Measurements from ENCODE around the gene AIG1.

Gene AIG1

DNA sequence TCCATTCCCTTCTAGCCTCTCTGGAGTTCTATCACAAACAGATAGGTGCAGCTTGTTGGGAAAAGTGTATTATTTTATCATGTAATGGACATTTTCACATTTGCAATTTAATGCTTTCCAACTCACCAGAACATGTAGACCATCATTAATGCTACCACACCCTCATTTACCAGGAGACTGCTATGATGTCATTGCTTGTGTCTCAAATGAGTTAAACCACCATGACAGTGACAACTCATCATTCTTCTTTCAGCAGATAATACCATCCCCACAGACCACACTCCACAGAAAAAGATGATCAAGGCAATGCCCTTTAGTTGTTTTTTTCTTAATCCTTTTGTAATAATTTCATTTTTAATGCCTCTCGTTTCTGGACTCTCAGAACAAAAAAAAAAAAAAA, 168.7 kb downstream of the AIG1 start:
- no peaks in the 10 kb centered on the region for H3K36me3 ChIP-seq (ENCODE audit: insufficient read depth, low read length)
- H4K20me1 ChIP-seq (ENCODE audit: insufficient read depth, low read length), result no peaks in the 10 kb centered on the region
- no peaks in the 10 kb centered on the region for H3K27me3 ChIP-seq (ENCODE audit: insufficient read depth, low read length, poor library complexity)
- no peaks in the 10 kb centered on the region for H3K9me3 ChIP-seq (ENCODE audit: insufficient read depth, low read length, severe bottlenecking)
- H3K27ac ChIP-seq (ENCODE audit: low read length), result no peak overlapping the region
- no peak overlapping the region for H2AFZ ChIP-seq (ENCODE audit: low read depth, low read length)
- TF ChIP-seq, protein P1, sequence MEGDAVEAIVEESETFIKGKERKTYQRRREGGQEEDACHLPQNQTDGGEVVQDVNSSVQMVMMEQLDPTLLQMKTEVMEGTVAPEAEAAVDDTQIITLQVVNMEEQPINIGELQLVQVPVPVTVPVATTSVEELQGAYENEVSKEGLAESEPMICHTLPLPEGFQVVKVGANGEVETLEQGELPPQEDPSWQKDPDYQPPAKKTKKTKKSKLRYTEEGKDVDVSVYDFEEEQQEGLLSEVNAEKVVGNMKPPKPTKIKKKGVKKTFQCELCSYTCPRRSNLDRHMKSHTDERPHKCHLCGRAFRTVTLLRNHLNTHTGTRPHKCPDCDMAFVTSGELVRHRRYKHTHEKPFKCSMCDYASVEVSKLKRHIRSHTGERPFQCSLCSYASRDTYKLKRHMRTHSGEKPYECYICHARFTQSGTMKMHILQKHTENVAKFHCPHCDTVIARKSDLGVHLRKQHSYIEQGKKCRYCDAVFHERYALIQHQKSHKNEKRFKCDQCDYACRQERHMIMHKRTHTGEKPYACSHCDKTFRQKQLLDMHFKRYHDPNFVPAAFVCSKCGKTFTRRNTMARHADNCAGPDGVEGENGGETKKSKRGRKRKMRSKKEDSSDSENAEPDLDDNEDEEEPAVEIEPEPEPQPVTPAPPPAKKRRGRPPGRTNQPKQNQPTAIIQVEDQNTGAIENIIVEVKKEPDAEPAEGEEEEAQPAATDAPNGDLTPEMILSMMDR (IDR thresholded peaks at IDR 0.05; ENCODE audit: borderline replicate concordance, extremely low read depth, low read length, poor library complexity, severe bottlenecking), result no peak
- no peak for TF ChIP-seq EZH2 (IDR thresholded peaks at IDR 0.05; ENCODE audit: borderline replicate concordance, low read depth, low read length, severe bottlenecking)
- H3K79me2 ChIP-seq (ENCODE audit: insufficient read depth, low read length), result no peaks in the 10 kb centered on the region
- ATAC-seq (ENCODE audit: insufficient read depth, low read depth) (no peak), DNase-seq (no peak)
- H3K9ac ChIP-seq (ENCODE audit: low read depth, low read length), result no peak overlapping the region
- no peaks in the 10 kb centered on the region for H3K4me1 ChIP-seq (ENCODE audit: insufficient read depth, low read length)
- H3K4me2 ChIP-seq (ENCODE audit: insufficient read depth, low read length), result no peak overlapping the region
- no peak overlapping the region for H3K4me3 ChIP-seq (ENCODE audit: low read depth in 1 of 2, low read length in 2 of 2)

DNA sequence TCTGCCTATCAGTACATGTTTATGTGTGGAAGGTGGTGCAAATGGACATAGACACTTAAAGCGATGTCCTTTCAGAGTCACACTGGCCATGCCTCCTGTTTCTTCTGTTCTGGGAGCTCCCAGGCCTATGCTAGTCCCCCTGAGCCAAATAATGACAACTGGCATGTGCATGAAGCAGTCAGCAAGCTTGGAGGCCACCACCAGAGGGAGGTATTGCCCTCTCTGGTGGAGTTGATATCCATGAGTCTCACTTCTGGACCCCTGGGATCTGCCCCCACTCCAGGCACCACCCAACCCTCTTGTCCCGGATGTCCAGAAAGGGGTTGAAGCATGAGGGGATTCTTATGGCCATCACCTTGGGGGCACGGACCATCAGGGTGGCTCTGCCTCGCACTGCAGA, 172.2 kb downstream of the AIG1 start:
- H3K79me2 ChIP-seq (ENCODE audit: insufficient read depth, low read length), result no peaks in the 10 kb centered on the region
- no peaks in the 10 kb centered on the region for H4K20me1 ChIP-seq (ENCODE audit: insufficient read depth, low read length)
- ATAC-seq (ENCODE audit: insufficient read depth, low read depth) (no peak), DNase-seq (peak; percentile 33)
- no peaks in the 10 kb centered on the region for H3K36me3 ChIP-seq (ENCODE audit: insufficient read depth, low read length)
- H3K9ac ChIP-seq (ENCODE audit: low read depth, low read length), result no peak overlapping the region
- H3K27ac ChIP-seq (ENCODE audit: low read length), result no peak overlapping the region
- H2AFZ ChIP-seq (ENCODE audit: low read depth, low read length), result no peak overlapping the region
- H3K27me3 ChIP-seq (ENCODE audit: insufficient read depth, low read length, poor library complexity), result no peaks in the 10 kb centered on the region
- H3K9me3 ChIP-seq (ENCODE audit: insufficient read depth, low read length, severe bottlenecking), result no peaks in the 10 kb centered on the region
- H3K4me3 ChIP-seq (ENCODE audit: low read depth in 1 of 2, low read length in 2 of 2), result no peak overlapping the region
- TF ChIP-seq, protein P1 (IDR thresholded peaks at IDR 0.05; ENCODE audit: borderline replicate concordance, extremely low read depth, low read length, poor library complexity, severe bottlenecking), result peak; percentile 59
- no peak for TF ChIP-seq EZH2 (IDR thresholded peaks at IDR 0.05; ENCODE audit: borderline replicate concordance, low read depth, low read length, severe bottlenecking)
- no peaks in the 10 kb centered on the region for H3K4me1 ChIP-seq (ENCODE audit: insufficient read depth, low read length)
- no peak overlapping the region for H3K4me2 ChIP-seq (ENCODE audit: insufficient read depth, low read length)

GRCh38 chr6:143233554-143234285, 173.0 kb downstream of the AIG1 start:
- H3K9ac ChIP-seq (ENCODE audit: low read depth, low read length), result no peak overlapping the region
- H3K4me2 ChIP-seq (ENCODE audit: insufficient read depth, low read length), result no peak overlapping the region
- H3K27ac ChIP-seq (ENCODE audit: low read length), result no peak overlapping the region
- no peaks in the 10 kb centered on the region for H3K9me3 ChIP-seq (ENCODE audit: insufficient read depth, low read length, severe bottlenecking)
- H2AFZ ChIP-seq (ENCODE audit: low read depth, low read length), result no peak overlapping the region
- TF ChIP-seq, protein P1 (IDR thresholded peaks at IDR 0.05; ENCODE audit: borderline replicate concordance, extremely low read depth, low read length, poor library complexity, severe bottlenecking), result no peak
- H3K27me3 ChIP-seq (ENCODE audit: insufficient read depth, low read length, poor library complexity), result no peaks in the 10 kb centered on the region
- no peaks in the 10 kb centered on the region for H4K20me1 ChIP-seq (ENCODE audit: insufficient read depth, low read length)
- ATAC-seq (ENCODE audit: insufficient read depth, low read depth) (no peak), DNase-seq (no peak)
- H3K36me3 ChIP-seq (ENCODE audit: insufficient read depth, low read length), result no peaks in the 10 kb centered on the region
- H3K4me1 ChIP-seq (ENCODE audit: insufficient read depth, low read length), result no peaks in the 10 kb centered on the region
- H3K4me3 ChIP-seq (ENCODE audit: low read depth in 1 of 2, low read length in 2 of 2), result no peak overlapping the region
- H3K79me2 ChIP-seq (ENCODE audit: insufficient read depth, low read length), result no peaks in the 10 kb centered on the region
